ENCODE measurements around the gene SLCO2A1.

DNA sequence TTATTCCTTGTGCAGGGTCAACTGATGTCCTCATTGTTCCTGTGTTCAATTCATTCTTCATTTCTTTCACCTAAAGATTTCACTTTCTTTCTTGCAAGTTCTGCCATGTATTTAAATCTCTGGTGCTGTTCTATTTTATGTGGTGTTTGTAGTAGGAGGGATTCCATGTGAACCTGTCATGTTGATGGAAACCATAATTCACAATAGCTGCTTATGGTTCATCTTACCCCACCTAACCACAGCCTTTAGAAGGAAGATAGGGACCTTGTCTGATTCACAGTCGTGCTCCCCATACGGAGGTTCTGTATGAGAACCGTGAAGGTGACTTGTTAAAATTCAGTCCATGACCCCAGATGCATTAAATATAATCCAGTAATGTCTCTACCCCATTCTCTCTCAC, 21.9 kb downstream of the SLCO2A1 start:
- TF ChIP-seq CTCF (IDR thresholded peaks at IDR 0.05), result no peak
- no peak for TF ChIP-seq POLR2A (IDR thresholded peaks at IDR 0.05)

All from lower leg skin (tissue), 3 donors.